Measurements from ENCODE around the gene PELI2. TPM values are rescaled to one million over a fixed set of nuclear protein-coding genes. Genes with fewer than 3 reads are reported as not detected.
A peak's percentile ranks its signal among the peaks of the same experiment; 100 is the strongest.

The PELI2 gene
- total and polyA plus RNA-seq, 8 donors, result 10.3 to 15.0 (median 11.6) TPM

DNA sequence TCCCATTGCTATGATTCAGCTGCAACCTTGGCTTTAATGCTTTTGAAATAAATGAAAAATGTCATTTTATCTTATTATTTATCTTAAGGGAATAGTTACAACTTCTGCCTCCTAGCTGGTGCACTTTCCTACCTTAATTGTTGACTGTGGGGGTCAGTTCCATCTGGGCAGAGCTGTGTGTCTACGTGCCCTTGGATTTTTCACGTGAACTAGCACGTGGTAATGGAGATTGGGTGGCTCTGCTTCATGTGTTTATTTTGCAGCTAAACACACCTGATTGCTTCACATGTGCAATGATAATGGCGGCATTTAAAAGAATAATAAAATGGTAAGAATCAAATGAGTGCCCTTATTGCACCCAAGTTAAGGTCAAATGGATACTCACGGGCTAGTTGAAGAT is 10.6 kb upstream of the PELI2 start:
- Histone ChIP-seq H3K27ac (no peak overlapping the region), H3K4me3 (no peak overlapping the region), H3K27me3 (no peaks in the 10 kb centered on the region), H3K9me3 (no peaks in the 10 kb centered on the region), H3K4me1 (peaks cover 0 to 4% of the 10 kb centered on the region in 2 donors), H3K36me3 (no peaks in the 10 kb centered on the region)
- TF ChIP-seq, protein P1, sequence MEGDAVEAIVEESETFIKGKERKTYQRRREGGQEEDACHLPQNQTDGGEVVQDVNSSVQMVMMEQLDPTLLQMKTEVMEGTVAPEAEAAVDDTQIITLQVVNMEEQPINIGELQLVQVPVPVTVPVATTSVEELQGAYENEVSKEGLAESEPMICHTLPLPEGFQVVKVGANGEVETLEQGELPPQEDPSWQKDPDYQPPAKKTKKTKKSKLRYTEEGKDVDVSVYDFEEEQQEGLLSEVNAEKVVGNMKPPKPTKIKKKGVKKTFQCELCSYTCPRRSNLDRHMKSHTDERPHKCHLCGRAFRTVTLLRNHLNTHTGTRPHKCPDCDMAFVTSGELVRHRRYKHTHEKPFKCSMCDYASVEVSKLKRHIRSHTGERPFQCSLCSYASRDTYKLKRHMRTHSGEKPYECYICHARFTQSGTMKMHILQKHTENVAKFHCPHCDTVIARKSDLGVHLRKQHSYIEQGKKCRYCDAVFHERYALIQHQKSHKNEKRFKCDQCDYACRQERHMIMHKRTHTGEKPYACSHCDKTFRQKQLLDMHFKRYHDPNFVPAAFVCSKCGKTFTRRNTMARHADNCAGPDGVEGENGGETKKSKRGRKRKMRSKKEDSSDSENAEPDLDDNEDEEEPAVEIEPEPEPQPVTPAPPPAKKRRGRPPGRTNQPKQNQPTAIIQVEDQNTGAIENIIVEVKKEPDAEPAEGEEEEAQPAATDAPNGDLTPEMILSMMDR (IDR thresholded peaks at IDR 0.05), result no peak
- DNase-seq (no peak), ATAC-seq (no peak)
- intact Hi-C loops (cut with DNase I), result no loop called here

DNA sequence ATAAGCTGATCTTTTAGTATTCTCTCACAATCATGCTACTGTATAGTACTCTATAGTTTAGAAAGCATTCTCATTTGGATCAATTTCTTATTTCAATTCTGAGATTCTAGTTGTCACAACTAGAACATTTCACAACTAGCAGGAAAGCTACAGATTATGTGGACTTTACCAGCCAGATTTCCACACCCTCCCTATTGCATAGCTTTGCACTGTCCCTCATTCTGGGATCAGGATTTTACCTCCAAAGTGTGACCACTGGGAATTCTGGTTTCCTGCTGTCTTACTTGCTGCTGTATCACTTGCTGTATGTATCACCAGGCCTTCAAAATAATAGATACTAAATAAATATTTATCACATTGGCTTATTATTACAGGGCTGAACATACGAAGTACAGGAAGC is 10.2 kb upstream of the PELI2 start:
- no peak overlapping the region for H3K4me3 ChIP-seq
- no peaks in the 10 kb centered on the region for H3K27me3 ChIP-seq
- peaks cover 0 to 8% of the 10 kb centered on the region in 2 donors for H3K4me1 ChIP-seq
- DNase-seq (no peak), ATAC-seq (no peak)
- H3K27ac ChIP-seq, result no peak overlapping the region
- TF ChIP-seq, protein P1 (IDR thresholded peaks at IDR 0.05), result no peak
- intact Hi-C loops (cut with DNase I), result no loop called here
- H3K9me3 ChIP-seq, result no peaks in the 10 kb centered on the region
- no peaks in the 10 kb centered on the region for H3K36me3 ChIP-seq

DNA sequence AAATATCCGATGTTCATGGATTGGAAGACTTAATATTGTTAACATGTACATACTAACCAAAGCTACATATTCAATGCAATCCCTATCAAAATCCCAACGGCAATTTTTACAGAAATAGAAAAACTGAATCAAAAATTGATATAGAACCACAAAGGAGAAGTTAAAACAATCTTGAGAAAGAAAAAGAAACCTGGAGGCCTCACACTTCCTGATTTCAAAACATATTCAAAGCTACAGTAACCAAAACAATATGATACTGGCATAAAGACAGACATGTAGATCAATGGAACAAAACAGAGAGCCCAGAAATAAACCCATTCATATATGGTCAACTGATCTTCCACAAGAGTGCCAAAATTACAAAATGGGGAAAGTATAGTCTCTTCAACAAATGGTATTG is 5.4 kb upstream of the PELI2 start:
- ATAC-seq, result no peak
- TF ChIP-seq, protein P1 (IDR thresholded peaks at IDR 0.05), result no peak
- H3K27me3 ChIP-seq, result no peaks in the 10 kb centered on the region
- H3K4me3 ChIP-seq, result no peak overlapping the region
- H3K27ac ChIP-seq, result peak overlapping the region in 1 of 2 donors; percentile 59
- no peak for DNase-seq
- intact Hi-C loops (cut with DNase I), result no loop called here
- no peaks in the 10 kb centered on the region for H3K36me3 ChIP-seq
- peaks cover 0 to 33% of the 10 kb centered on the region in 2 donors for H3K4me1 ChIP-seq
- H3K9me3 ChIP-seq, result no peaks in the 10 kb centered on the region

DNA sequence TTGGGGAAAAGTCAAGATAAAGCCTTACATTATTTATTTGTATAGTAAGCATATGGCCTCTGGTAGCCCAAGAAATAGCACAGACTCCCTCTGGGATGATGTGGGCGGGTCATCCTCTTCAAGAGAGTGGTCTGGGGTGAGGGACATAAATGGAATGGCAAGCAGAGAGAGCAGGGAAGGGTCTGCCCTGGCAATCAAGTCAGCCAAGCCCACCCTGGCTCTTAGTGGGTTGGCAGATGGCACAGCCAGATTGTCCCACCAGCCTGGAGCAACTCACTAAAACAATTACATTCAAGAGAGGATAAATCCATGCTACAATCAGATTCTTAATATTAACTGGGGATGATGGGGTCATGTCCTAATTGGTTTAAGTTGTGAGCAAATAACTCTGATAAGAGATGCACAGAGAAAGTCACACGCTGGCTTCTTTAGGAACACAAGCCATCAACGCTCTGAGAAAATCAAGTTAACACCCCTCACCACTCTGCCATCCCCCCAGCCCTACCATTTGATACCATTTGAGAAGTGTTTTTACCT is 2.8 kb upstream of the PELI2 start:
- TF ChIP-seq, protein P1 (IDR thresholded peaks at IDR 0.05), result no peak
- DNase-seq (no peak), ATAC-seq (no peak)
- H3K4me1 ChIP-seq, result peaks cover 0 to 45% of the 10 kb centered on the region in 2 donors
- no peaks in the 10 kb centered on the region for H3K9me3 ChIP-seq
- H3K4me3 ChIP-seq, result no peak overlapping the region
- no peaks in the 10 kb centered on the region for H3K36me3 ChIP-seq
- no peak overlapping the region for H3K27ac ChIP-seq
- H3K27me3 ChIP-seq, result no peaks in the 10 kb centered on the region
- intact Hi-C loops (cut with DNase I), result no loop called here

DNA sequence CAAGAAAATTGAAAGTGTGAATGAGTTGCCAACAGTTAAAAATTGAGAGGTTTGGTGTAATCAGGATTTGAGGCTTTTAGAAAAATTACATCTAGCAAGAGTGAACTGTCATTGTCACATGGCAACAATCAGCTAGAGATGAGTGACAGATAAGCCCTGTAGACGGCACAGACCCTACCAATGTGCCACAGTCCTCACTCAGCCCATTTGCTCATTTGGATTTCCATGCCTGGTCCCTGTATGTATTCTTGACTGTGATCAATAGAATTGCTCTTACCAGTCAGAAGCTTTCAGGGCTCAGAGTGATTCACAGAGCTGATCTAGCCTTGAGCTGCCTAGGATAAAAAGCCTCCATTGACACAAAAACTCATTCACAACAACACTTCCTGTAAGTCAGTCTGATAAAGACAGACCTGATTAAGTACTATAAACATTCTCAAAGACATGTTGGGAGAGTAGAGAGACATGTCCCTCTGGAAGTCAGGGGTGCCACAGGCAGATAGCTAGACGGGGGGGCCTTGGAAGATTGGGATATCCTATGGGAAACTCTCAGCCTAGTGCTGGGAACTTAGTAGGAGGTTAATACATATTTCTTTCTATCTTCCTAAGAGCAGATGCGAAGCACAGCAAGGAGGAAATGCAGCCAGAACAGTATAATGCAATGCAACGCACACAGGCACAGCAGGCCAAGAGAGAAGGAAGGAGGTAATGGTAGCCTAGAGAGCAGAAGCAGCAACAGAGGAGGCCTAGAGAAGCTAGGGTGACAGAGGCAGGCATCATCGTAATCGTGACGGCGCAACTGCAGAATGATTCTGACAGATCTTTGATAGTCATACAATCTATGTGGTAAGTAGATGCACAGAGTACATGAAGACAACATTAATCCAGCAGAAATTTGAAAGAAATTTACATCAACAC is 2.0 kb upstream of the PELI2 start:
- intact Hi-C loops (cut with DNase I), result no loop called here
- ATAC-seq, result no peak
- DNase-seq, result no peak
- Histone ChIP-seq H3K27me3 (no peaks in the 10 kb centered on the region), H3K27ac (peak overlapping the region in 1 of 2 donors; percentile 60), H3K36me3 (no peaks in the 10 kb centered on the region), H3K9me3 (no peaks in the 10 kb centered on the region), H3K4me3 (no peak overlapping the region), H3K4me1 (peaks cover 0 to 53% of the 10 kb centered on the region in 2 donors)
- TF ChIP-seq, protein P1 (IDR thresholded peaks at IDR 0.05), result no peak
